Small intestine (tissue), 7 donors: ENCODE data around the gene PAPPA2. TPM values are rescaled to one million over a fixed set of nuclear protein-coding genes. Genes with fewer than 3 reads are reported as not detected.

Experiments
- DNase-seq, 2 donors: peaks; one replicate each; pipeline versions ENCODE4 v3.0.0 to v3.0.0-alpha.2; 2013
- FAIRE-seq: peaks from 2 replicates; lab custom pipeline; 2012; peaks lifted over from hg19 to GRCh38; lab: Jason Lieb, UNC
- H3K27ac ChIP-seq, 3 donors: one replicate each; pipeline ENCODE4 v1.5.1; 2013; ENCODE audit warnings: low read length in 2 of 3, mild to moderate bottlenecking in 2 of 3, control low read depth in 1 of 3, inconsistent platforms in 1 of 3, low read depth in 1 of 3, moderate library complexity in 1 of 3
- H3K27me3 ChIP-seq, 3 donors: one replicate each; pipeline ENCODE4 v1.6.1; 2013; ENCODE audit warnings: low read length in 3 of 3, inconsistent platforms in 1 of 3; ENCODE audit not compliant: control insufficient read depth in 3 of 3, insufficient read depth in 3 of 3
- H3K36me3 ChIP-seq, 3 donors: one replicate each; pipeline ENCODE4 v1.6.1; 2013; ENCODE audit warnings: low read length in 3 of 3, inconsistent platforms in 1 of 3, low read depth in 1 of 3, mild to moderate bottlenecking in 1 of 3, moderate library complexity in 1 of 3; ENCODE audit not compliant: control insufficient read depth in 3 of 3, insufficient read depth in 2 of 3
- H3K4me1 ChIP-seq, 3 donors: one replicate each; pipeline ENCODE4 v1.6.1; 2013; ENCODE audit warnings: low read length in 2 of 3, inconsistent platforms in 1 of 3, low read depth in 1 of 3, mild to moderate bottlenecking in 1 of 3, moderate library complexity in 1 of 3; ENCODE audit not compliant: control insufficient read depth in 3 of 3, insufficient read depth in 2 of 3
- H3K4me3 ChIP-seq, 3 donors: one replicate each; pipeline ENCODE4 v1.5.1; 2013; ENCODE audit warnings: low read length in 3 of 3, control low read depth in 1 of 3, inconsistent platforms in 1 of 3, low read depth in 1 of 3, mild to moderate bottlenecking in 1 of 3, moderate library complexity in 1 of 3
- H3K9me3 ChIP-seq, 2 donors: one replicate each; pipeline ENCODE4 v1.6.1; 2013; ENCODE audit warnings: low read depth in 1 of 2, low read length in 1 of 2; ENCODE audit not compliant: control insufficient read depth in 2 of 2, insufficient read depth in 1 of 2
- WGBS, 3 donors: extraction: QIAGEN DNeasy Blood & Tissue Kit; methylation state at CpG; one replicate each; pipeline ENCODE4 v1.1.7; 2013; 5-methylcytosine and 5-hydroxymethylcytosine counted together
- polyA plus RNA-seq, 4 donors: library from polyadenylated mRNA; stranded (reverse) in 3 of 4; unstranded in 1 of 4; fragments of 200-250 nt in 3 of 4; fragments of 120-200 nt in 1 of 4; gene quantifications; one replicate each; pipeline versions ENCODE4 v1.2.1 to v1.2.3, GENCODE V29; 2013
- donor health status: healthy with polysubstance abuse.
- donor health status: control.
- donor health status: control.
- donor health status: Bipolar disorder and iron deficiency.
- donor health status: healthy.

Gene PAPPA2
- polyA plus RNA-seq, 4 donors: 0.03 to 0.12 TPM; not detected in 2

DNA sequence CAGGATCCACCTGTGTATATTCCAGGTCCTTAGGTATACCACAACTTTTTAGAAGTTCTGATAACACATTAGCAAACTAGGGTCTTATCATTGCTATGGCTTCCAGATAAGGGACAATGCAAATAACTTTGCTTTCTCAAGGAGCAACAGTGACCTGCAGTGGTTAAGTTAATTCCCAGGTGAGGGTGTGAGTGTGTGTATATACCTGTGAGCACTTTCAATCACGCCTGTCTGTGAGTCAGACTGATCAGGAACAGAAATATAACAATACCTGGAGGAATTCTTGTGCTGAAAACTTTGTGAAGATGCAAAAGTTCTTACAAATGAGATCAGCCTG, 317.0 kb downstream of the PAPPA2 start:
- WGBS, 3 donors: 13 to 32% (median 21%) methylated on average over 1 of the region's 1 CpG
- Histone ChIP-seq H3K36me3 (no peaks in the 10 kb centered on the region), H3K4me1 (no peaks in the 10 kb centered on the region), H3K4me3 (no peak overlapping the region), H3K27ac (no peak overlapping the region), H3K27me3 (no peaks in the 10 kb centered on the region), H3K9me3 (no peaks in the 10 kb centered on the region)
- FAIRE-seq: no peak
- DNase-seq: no peak

DNA sequence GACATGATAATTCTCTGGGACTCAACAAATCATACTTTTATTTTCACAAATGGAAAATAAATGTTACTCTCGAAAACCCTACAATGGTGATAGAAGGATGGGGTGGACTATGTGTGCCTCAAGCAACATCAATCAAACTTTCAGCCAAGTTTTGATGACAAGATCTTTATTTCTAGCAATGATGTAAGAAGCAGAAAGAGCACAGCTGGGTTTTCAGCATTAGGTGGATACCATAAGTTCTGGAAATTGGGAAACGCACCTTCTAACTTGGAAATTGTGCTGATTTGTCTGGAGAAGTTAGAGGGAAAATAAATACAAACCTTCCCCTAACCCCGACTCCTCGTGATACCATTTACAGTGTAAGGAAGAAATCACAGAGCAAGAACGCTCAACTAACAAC, 320.3 kb downstream of the PAPPA2 start:
- no peaks in the 10 kb centered on the region for H3K27me3 ChIP-seq
- no peak overlapping the region for H3K4me3 ChIP-seq
- FAIRE-seq (no peak), DNase-seq (no peak)
- no peaks in the 10 kb centered on the region for H3K9me3 ChIP-seq
- H3K36me3 ChIP-seq: no peaks in the 10 kb centered on the region
- H3K4me1 ChIP-seq: no peaks in the 10 kb centered on the region
- WGBS, 3 donors: 71 to 83% (median 81%) methylated on average over 5 of the region's 5 CpGs
- H3K27ac ChIP-seq: no peak overlapping the region

- no peaks in the 10 kb centered on the region for H3K4me1 ChIP-seq
- H3K36me3 ChIP-seq: no peaks in the 10 kb centered on the region
- H3K9me3 ChIP-seq: no peaks in the 10 kb centered on the region
- H3K4me3 ChIP-seq: no peak overlapping the region
- DNase-seq: no peak
- WGBS, 3 donors: 79 to 87% (median 81%) methylated on average over 6 of the region's 6 CpGs
- H3K27me3 ChIP-seq: no peaks in the 10 kb centered on the region
- H3K27ac ChIP-seq: no peak overlapping the region
- FAIRE-seq: no peak
Observed at GRCh38 chr1:176785056-176785455, 322.1 kb downstream of the PAPPA2 start.

- WGBS, 3 donors: 37 to 48% (median 47%) methylated on average over 5 of the region's 5 CpGs
- Histone ChIP-seq H3K36me3 (no peaks in the 10 kb centered on the region), H3K27ac (no peak overlapping the region), H3K27me3 (no peaks in the 10 kb centered on the region), H3K4me3 (no peak overlapping the region), H3K4me1 (no peaks in the 10 kb centered on the region), H3K9me3 (no peaks in the 10 kb centered on the region)
- no peak for FAIRE-seq
- DNase-seq: no peak
Observed at GRCh38 chr1:176785791-176786190, 322.8 kb downstream of the PAPPA2 start.

- Histone ChIP-seq H3K9me3 (no peaks in the 10 kb centered on the region), H3K27ac (no peak overlapping the region), H3K4me3 (no peak overlapping the region), H3K4me1 (no peaks in the 10 kb centered on the region), H3K36me3 (no peaks in the 10 kb centered on the region), H3K27me3 (no peaks in the 10 kb centered on the region)
- DNase-seq (no peak), FAIRE-seq (no peak)
- 45 to 57% (median 49%) methylated on average over 4 of the region's 4 CpGs for WGBS, 3 donors
Observed at GRCh38 chr1:176786274-176786673, 323.3 kb downstream of the PAPPA2 start.

GRCh38 chr1:176789571-176790090, 326.7 kb downstream of the PAPPA2 start:
- Histone ChIP-seq H3K27ac (no peak overlapping the region), H3K4me3 (no peak overlapping the region), H3K27me3 (no peaks in the 10 kb centered on the region), H3K9me3 (no peaks in the 10 kb centered on the region), H3K36me3 (no peaks in the 10 kb centered on the region), H3K4me1 (no peaks in the 10 kb centered on the region)
- FAIRE-seq (no peak), DNase-seq (no peak)
- WGBS, 3 donors: 67 to 83% (median 71%) methylated on average over 1 of the region's 1 CpG

GRCh38 chr1:176790786-176791185, 327.8 kb downstream of the PAPPA2 start:
- H3K27ac ChIP-seq: no peak overlapping the region
- H3K27me3 ChIP-seq: no peaks in the 10 kb centered on the region
- no peaks in the 10 kb centered on the region for H3K9me3 ChIP-seq
- no peak overlapping the region for H3K4me3 ChIP-seq
- FAIRE-seq: no peak
- 55 to 59% (median 56%) methylated on average over 3 of the region's 3 CpGs for WGBS, 3 donors
- DNase-seq: no peak
- no peaks in the 10 kb centered on the region for H3K36me3 ChIP-seq
- H3K4me1 ChIP-seq: no peaks in the 10 kb centered on the region

DNA sequence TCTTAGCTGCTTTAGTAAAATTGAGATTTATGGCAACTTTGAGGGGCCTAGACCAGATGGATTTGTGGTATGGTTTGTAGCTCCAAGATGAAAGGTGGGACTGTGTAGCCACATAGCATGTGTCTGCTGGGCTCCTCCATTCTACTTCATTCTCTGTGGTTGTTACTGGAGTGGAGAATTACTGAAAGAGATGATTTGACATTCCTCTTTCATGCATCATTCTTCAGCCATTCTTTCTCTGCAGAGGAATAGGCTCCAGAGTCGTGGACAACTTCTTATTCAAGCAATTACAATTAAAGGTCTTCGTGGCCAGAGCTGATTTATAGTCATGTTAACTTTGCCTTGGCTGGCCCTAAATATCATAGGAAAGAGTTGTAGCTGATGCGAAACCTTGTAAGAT, 328.9 kb downstream of the PAPPA2 start:
- no peaks in the 10 kb centered on the region for H3K9me3 ChIP-seq
- DNase-seq (no peak), FAIRE-seq (no peak)
- no peak overlapping the region for H3K4me3 ChIP-seq
- no peaks in the 10 kb centered on the region for H3K4me1 ChIP-seq
- no peaks in the 10 kb centered on the region for H3K27me3 ChIP-seq
- H3K27ac ChIP-seq: no peak overlapping the region
- 64 to 78% (median 74%) methylated on average over 3 of the region's 3 CpGs for WGBS, 3 donors
- H3K36me3 ChIP-seq: no peaks in the 10 kb centered on the region

GRCh38 chr1:176794897-176795508, 332.0 kb downstream of the PAPPA2 start:
- Histone ChIP-seq H3K9me3 (no peaks in the 10 kb centered on the region), H3K36me3 (no peaks in the 10 kb centered on the region), H3K4me3 (no peak overlapping the region), H3K27ac (no peak overlapping the region), H3K27me3 (peaks cover 0 to 2% (median 0%) of the 10 kb centered on the region in 3 donors), H3K4me1 (no peaks in the 10 kb centered on the region)
- DNase-seq (no peak), FAIRE-seq (no peak)
- 78 to 90% (median 90%) methylated on average over 5 of the region's 5 CpGs for WGBS, 3 donors
